Measurements from ENCODE around the gene C1orf21.

DNA sequence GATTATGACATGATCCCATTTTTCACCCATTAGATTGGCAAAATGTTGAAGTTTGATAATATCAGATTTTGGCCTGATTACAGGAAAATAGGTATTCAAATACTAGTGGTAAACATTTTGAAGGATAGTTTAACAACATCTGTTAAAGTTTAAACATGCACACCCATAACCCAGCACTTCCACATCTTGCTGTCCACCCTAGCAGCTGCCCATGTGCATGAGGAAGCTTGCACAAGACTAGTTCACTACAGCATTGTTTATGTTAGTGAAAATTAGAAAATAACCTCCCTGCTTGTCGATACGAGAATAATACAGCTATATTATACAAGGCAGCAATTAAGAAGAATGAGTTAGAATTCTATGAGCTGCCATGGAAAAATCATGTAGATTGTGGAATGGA lies 127.6 kb downstream of the C1orf21 start:
- no peak for TF ChIP-seq CTCF (IDR thresholded peaks at IDR 0.05)
- TF ChIP-seq POLR2A (IDR thresholded peaks at IDR 0.05), result no peak

Data from body of pancreas (tissue), 4 donors.